CD14-positive monocyte (primary cell): ENCODE measurements around the gene MTMR12. TPM values are rescaled to one million over a fixed set of nuclear protein-coding genes. Genes with fewer than 3 reads are reported as not detected.

ENCODE experiments used
- DNase-seq, 3 donors: peaks; one replicate each; pipeline ENCODE4 v3.0.0-alpha.2; 2011 to 2022
- H2AFZ ChIP-seq: 2 replicates; pipeline ENCODE4 v1.6.0; 2012; ENCODE audit warnings: mild to moderate bottlenecking, low read depth, low read length, inconsistent platforms; ENCODE audit not compliant: insufficient read depth, poor library complexity, severe bottlenecking
- H3K27ac ChIP-seq, 2 donors: 1 replicate in 1 of 2; 2 replicates in 1 of 2; pipeline ENCODE4 v1.5.1; 2012 to 2013; ENCODE audit warnings: low read length in 2 of 2, control low read depth in 1 of 2, inconsistent platforms in 1 of 2, low read depth in 1 of 2, mild to moderate bottlenecking in 1 of 2
- H3K27me3 ChIP-seq, 2 donors: one replicate each; pipeline versions ENCODE4 v1.6.0 to v1.6.1; 2011 to 2013; ENCODE audit warnings: low read length in 2 of 2; ENCODE audit not compliant: control insufficient read depth in 2 of 2, insufficient read depth in 2 of 2
- H3K36me3 ChIP-seq, 2 donors: replicated peaks in 1 of 2; 1 replicate in 1 of 2; 2 replicates in 1 of 2; pipeline versions ENCODE4 v1.5.1 to v1.6.1; 2012 to 2013; ENCODE audit warnings: low read length in 2 of 2, control low read depth in 1 of 2, inconsistent platforms in 1 of 2, mild to moderate bottlenecking in 1 of 2; ENCODE audit not compliant: insufficient read depth in 2 of 2, control insufficient read depth in 1 of 2
- H3K4me1 ChIP-seq, 2 donors: 1 replicate in 1 of 2; 2 replicates in 1 of 2; pipeline versions ENCODE4 v1.5.1 to v1.6.1; 2012 to 2013; ENCODE audit warnings: low read length in 2 of 2, control low read depth in 1 of 2, inconsistent platforms in 1 of 2, mild to moderate bottlenecking in 1 of 2, moderate library complexity in 1 of 2; ENCODE audit not compliant: insufficient read depth in 2 of 2, control insufficient read depth in 1 of 2
- H3K4me2 ChIP-seq: replicated peaks from 2 replicates; pipeline ENCODE3; 2012; ENCODE audit warnings: low read length, moderate library complexity, mild to moderate bottlenecking; ENCODE audit not compliant: poor library complexity, severe bottlenecking; ENCODE audit errors: extremely low read depth
- H3K4me3 ChIP-seq, 3 experiments: fragments of 200-600 bp in 1 of 3; sonication (generic) in 1 of 3; replicated peaks in 1 of 3; 1 replicate in 2 of 3; 2 replicates in 1 of 3; pipeline ENCODE4 v1.5.1; 2011 to 2013; ENCODE audit warnings: low read length in 3 of 3, mild to moderate bottlenecking in 3 of 3, control low read depth in 2 of 3, low read depth in 2 of 3, inconsistent platforms in 1 of 3, moderate library complexity in 1 of 3
- H3K79me2 ChIP-seq: 2 replicates; pipeline ENCODE4 v1.6.0; 2012; ENCODE audit warnings: mild to moderate bottlenecking, control low read depth, inconsistent platforms, low read length, moderate library complexity; ENCODE audit not compliant: insufficient read depth
- H3K9ac ChIP-seq: 2 replicates; pipeline ENCODE4 v1.6.0; 2017; ENCODE audit warnings: low read length, mild to moderate bottlenecking; ENCODE audit not compliant: insufficient read depth, poor library complexity, severe bottlenecking
- H3K9me3 ChIP-seq, 2 donors: replicated peaks in 1 of 2; 1 replicate in 1 of 2; 2 replicates in 1 of 2; pipeline versions ENCODE4 v1.5.1 to v1.6.1; 2012 to 2013; ENCODE audit warnings: low read length in 2 of 2, control low read depth in 1 of 2; ENCODE audit not compliant: control insufficient read depth in 1 of 2, insufficient read depth in 1 of 2
- H4K20me1 ChIP-seq: 2 replicates; pipeline ENCODE4 v1.6.0; 2012; ENCODE audit warnings: mild to moderate bottlenecking, low read length, control low read depth, moderate library complexity; ENCODE audit not compliant: insufficient read depth
- H3K27ac Mint-ChIP-seq, 7 donors: one replicate each; pipeline ENCODE4 v1.8.0; 2020; ENCODE audit warnings: mild to moderate bottlenecking in 7 of 7, mixed read lengths in 7 of 7, moderate library complexity in 6 of 7, inconsistent platforms in 2 of 7
- H3K27me3 Mint-ChIP-seq, 3 donors: one replicate each; pipeline ENCODE4 v1.8.0; 2021 to 2022; ENCODE audit warnings: low read depth in 3 of 3, mild to moderate bottlenecking in 3 of 3, mixed read lengths in 3 of 3, moderate library complexity in 3 of 3, inconsistent platforms in 1 of 3
- H3K36me3 Mint-ChIP-seq, 2 donors: one replicate each; pipeline ENCODE4 v1.8.0; 2020; ENCODE audit warnings: mixed read lengths in 2 of 2, inconsistent platforms in 1 of 2, mild to moderate bottlenecking in 1 of 2
- H3K4me1 Mint-ChIP-seq: one replicate; pipeline ENCODE4 v1.8.0; 2020; ENCODE audit warnings: mild to moderate bottlenecking, mixed read lengths
- H3K4me3 Mint-ChIP-seq, 2 donors: one replicate each; pipeline ENCODE4 v1.8.0; 2020; ENCODE audit warnings: mild to moderate bottlenecking in 2 of 2, mixed read lengths in 2 of 2, moderate library complexity in 1 of 2
- H3K9me3 Mint-ChIP-seq, 7 donors: one replicate each; pipeline ENCODE4 v1.8.0; 2020 to 2022; ENCODE audit warnings: mixed read lengths in 7 of 7, mild to moderate bottlenecking in 6 of 7, moderate library complexity in 6 of 7, inconsistent platforms in 2 of 7
- WGBS: methylation state at CpG from one replicate; pipeline ENCODE4 v1.1.5; 2013; ENCODE audit warnings: missing lambda C conversion rate; ENCODE audit not compliant: insufficient coverage; 5-methylcytosine and 5-hydroxymethylcytosine counted together
- intact Hi-C, 2 donors: fragments of 100-400 bp; cut with micrococcal nuclease; formaldehyde crosslinking; loops; one replicate each; pipeline versions ENCODE4 v1.15.0 to v1.15.1; 2023
- polyA plus RNA-seq, 3 donors: library from polyadenylated mRNA; depleted of rRNA in 1 of 3; unstranded in 2 of 3; stranded (reverse) in 1 of 3; fragments of 300-500 nt in 2 of 3; fragments of >200 nt in 1 of 3; fragmentation: Illumina TruSeq in 2 of 3; gene quantifications; 1 replicate in 2 of 3; 2 replicates in 1 of 3; pipeline ENCODE4 v1.2.3, GENCODE V29; 2012 to 2021
- TF ChIP-seq, protein P1 (sequence below): fragments of 200-600 bp; IDR thresholded peaks from one replicate; pipeline ENCODE4 v1.8.0; 2022; ENCODE audit warnings: antibody characterized with exemption, mild to moderate bottlenecking

Gene MTMR12
- polyA plus RNA-seq, 3 donors = 10.3 to 19.0 (median 17.3) TPM

DNA sequence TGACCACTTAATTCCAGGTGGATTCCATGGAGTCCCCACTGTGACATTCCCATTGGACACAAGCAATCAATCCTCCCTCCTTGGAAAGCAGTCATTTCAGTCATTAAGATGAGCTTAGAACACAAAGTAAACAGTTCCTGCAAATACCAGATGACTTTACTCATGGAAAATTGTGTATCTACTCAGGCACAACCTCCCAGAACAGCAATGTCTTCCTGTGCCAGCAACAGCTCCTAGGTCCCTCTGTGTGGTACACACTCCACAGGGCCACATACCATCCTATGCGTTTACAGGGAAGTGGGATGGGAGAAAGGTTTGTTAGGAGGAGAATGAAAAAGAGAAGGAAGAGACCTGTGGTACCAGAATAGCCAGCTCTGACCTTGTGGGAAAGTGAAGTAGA, 53.7 kb downstream of the MTMR12 start:
- no peak overlapping the region for H3K9ac ChIP-seq
- H2AFZ ChIP-seq = no peak overlapping the region
- intact Hi-C loops = no loop called here
- peaks cover 0 to 5% (median 0%) of the 10 kb centered on the region in 7 donors for H3K9me3 Mint-ChIP-seq
- no peaks in the 10 kb centered on the region for H3K9me3 ChIP-seq
- H3K27ac ChIP-seq = no peak overlapping the region
- TF ChIP-seq, protein P1, sequence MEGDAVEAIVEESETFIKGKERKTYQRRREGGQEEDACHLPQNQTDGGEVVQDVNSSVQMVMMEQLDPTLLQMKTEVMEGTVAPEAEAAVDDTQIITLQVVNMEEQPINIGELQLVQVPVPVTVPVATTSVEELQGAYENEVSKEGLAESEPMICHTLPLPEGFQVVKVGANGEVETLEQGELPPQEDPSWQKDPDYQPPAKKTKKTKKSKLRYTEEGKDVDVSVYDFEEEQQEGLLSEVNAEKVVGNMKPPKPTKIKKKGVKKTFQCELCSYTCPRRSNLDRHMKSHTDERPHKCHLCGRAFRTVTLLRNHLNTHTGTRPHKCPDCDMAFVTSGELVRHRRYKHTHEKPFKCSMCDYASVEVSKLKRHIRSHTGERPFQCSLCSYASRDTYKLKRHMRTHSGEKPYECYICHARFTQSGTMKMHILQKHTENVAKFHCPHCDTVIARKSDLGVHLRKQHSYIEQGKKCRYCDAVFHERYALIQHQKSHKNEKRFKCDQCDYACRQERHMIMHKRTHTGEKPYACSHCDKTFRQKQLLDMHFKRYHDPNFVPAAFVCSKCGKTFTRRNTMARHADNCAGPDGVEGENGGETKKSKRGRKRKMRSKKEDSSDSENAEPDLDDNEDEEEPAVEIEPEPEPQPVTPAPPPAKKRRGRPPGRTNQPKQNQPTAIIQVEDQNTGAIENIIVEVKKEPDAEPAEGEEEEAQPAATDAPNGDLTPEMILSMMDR = no peak
- no peaks in the 10 kb centered on the region for H4K20me1 ChIP-seq
- no peak overlapping the region for H3K4me3 Mint-ChIP-seq
- no peak overlapping the region for H3K4me2 ChIP-seq
- H3K36me3 Mint-ChIP-seq = peaks cover 75 to 91% of the 10 kb centered on the region in 2 donors
- H3K27ac Mint-ChIP-seq = peak overlapping the region in 1 of 7 donors; percentile 36
- peaks cover 7% of the 10 kb centered on the region for H3K4me1 Mint-ChIP-seq
- DNase-seq = no peak
- H3K4me1 ChIP-seq = peaks cover 0 to 3% of the 10 kb centered on the region in 2 donors
- H3K36me3 ChIP-seq = peaks cover 73 to 88% of the 10 kb centered on the region in 2 donors
- H3K79me2 ChIP-seq = no peaks in the 10 kb centered on the region
- H3K27me3 Mint-ChIP-seq = peaks cover 0 to 1% (median 0%) of the 10 kb centered on the region in 3 donors
- no CpG with 5 or more reads among the region's 1 CpG for WGBS
- no peaks in the 10 kb centered on the region for H3K27me3 ChIP-seq
- H3K4me3 ChIP-seq = no peak overlapping the region

DNA sequence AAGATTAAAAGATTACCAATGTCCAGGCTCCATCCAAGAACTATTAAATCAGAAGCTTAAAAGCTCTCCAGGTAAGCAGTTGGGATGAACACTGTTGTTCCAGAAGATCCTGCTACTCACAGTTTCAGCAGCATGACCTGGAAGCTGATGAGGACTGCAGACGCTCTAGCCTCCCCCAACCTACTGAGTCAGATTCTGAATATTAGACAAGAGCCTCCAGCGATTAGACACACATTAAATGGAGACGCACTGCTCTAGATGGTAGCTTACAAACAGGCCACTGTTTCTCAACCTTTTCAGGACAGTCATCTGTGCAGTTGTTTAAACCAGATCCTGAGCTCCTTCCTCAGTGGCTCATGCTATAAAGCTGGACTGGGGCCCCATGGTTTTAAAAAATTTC, 54.3 kb downstream of the MTMR12 start:
- Histone ChIP-seq H3K27me3 (no peaks in the 10 kb centered on the region), H3K4me1 (peaks cover 0 to 3% of the 10 kb centered on the region in 2 donors), H2AFZ (no peak overlapping the region), H3K4me2 (no peak overlapping the region), H3K9me3 (no peaks in the 10 kb centered on the region), H3K79me2 (no peaks in the 10 kb centered on the region), H3K9ac (no peak overlapping the region), H3K27ac (no peak overlapping the region), H3K36me3 (peaks cover 73 to 88% of the 10 kb centered on the region in 2 donors), H3K4me3 (no peak overlapping the region), H4K20me1 (no peaks in the 10 kb centered on the region)
- H3K27me3 Mint-ChIP-seq = peaks cover 0 to 1% (median 0%) of the 10 kb centered on the region in 3 donors
- intact Hi-C loops = no loop called here
- peaks cover 80 to 90% of the 10 kb centered on the region in 2 donors for H3K36me3 Mint-ChIP-seq
- peaks cover 0 to 5% (median 0%) of the 10 kb centered on the region in 7 donors for H3K9me3 Mint-ChIP-seq
- TF ChIP-seq, protein P1 = no peak
- no peak for DNase-seq
- peaks cover 7% of the 10 kb centered on the region for H3K4me1 Mint-ChIP-seq
- no peak overlapping the region for H3K4me3 Mint-ChIP-seq
- WGBS = 100% methylated on average over 2 of the region's 3 CpGs
- H3K27ac Mint-ChIP-seq = no peak overlapping the region
